Stimulated activated CD4-positive, alpha-beta T cell treated with anti-CD3 and anti-CD28 coated beads, Interleukin-1b, Interleukin-23, amount 100 ng/mL, for 4 hours (primary cell): ENCODE data around the gene SUGCT.

Source experiments
- DNase-seq, 2 donors: peaks; one replicate each; pipeline ENCODE4 v3.0.0-alpha.2; 2020; ENCODE audit warnings: low read depth in 2 of 2

SUGCT gene

GRCh38 chr7:40763319-40764287 is 628.8 kb downstream of the SUGCT start:
- no peak for DNase-seq

DNA sequence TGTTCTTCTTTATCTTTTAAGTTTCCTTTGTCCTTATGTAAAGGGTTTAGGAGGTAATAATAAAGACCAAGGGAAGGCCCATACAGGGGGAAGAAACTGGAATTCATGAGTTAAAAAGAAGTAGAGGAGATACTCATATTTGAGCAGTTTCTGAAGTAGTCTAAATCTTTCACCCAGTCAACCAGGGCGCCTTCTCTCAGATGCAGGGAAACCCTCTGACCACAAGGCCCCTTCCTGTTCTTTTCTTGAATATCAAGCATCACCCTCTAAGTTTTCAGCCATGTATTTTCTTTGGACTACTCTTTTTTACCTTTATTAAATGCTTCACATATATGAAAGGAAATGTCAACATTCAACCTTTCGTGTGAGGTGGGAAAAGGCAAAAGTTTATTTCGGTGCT is 630.8 kb downstream of the SUGCT start:
- no peak for DNase-seq

GRCh38 chr7:40772096-40772495 is 637.3 kb downstream of the SUGCT start:
- no peak for DNase-seq

DNA sequence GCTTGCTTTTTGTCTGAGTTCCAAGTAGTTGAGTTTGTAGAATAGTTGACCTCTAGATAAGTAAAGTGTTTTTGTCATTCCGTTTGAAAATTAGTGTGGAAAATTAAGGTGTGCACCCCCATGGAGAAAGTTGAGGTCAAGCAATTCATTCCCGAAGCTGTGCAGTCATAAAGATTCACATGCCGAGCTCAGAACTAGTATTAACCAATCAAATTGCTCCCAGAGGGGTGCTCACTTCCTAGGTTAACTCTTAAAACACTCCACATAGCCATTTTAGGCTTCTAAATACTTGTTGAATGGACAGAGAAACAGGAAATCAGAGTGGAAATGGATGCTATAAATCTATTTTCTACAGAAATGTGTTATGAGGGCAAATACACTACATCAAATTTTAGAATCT is 638.9 kb downstream of the SUGCT start:
- DNase-seq, result no peak

GRCh38 chr7:40775877-40776276 is 641.1 kb downstream of the SUGCT start:
- no peak for DNase-seq

DNA sequence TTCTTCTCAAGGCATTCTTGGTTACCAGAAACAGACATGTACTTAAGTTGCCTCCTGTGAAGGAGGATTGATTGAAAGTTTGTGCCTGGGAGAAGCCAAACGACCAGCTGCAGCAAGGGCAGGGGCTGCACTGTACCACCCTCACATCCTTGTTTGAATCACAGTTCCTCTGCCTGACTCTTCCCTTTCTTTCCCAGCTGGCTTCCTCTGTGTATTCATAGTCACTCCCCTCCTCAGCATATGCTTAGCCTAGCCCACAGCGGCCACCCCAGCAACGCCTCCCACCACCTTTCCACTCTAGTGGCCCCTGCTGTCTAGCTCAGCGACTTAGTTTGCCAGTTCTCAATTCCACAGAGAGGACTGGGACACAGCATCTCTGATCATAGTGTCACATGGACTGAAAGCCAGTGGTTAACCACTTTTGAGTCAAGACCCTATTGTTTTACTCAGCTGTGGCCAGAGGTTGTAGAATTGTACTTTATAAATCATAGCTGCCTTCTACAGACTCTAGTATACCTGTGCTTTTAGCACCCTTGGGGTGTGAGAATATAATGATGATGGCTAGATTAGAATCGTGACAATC is 643.0 kb downstream of the SUGCT start:
- DNase-seq, result no peak

DNA sequence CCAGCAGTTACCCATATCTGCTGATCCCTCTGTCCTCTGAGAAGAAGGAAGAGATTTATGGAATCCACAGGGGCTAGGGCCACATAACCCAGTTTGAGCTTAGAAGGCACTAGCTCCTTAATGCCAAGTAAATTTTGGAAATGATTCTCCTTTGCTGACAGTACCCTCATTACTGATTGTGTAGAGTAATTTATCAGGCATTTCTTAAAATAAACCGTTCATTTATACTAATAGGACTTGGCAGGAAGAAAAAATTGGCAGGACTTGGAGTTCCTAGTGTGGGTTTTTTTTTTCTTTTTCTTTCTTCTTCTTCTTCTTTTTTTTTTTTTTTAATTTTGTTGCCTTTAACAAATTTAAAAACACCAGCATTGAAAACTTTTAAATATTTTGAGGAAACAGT is 645.7 kb downstream of the SUGCT start:
- no peak for DNase-seq

DNA sequence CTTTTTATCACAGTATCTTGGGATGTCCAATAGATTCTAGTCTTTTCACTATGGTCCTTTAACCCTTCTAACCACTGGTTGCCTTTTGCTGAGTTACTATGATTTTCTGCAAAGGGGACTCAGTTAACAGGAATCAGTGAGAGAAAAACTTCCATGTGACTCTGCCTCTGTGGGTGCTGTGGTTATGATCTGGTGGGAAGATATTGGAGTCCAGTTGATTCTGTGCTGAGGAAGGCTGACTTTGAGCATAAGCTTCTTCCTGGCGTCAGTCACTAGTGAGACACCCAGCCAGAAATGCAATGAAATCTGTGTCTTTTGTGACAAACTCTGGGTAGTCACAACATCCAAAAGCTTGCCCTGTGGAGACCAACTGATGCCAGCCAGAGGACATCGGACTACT is 648.0 kb downstream of the SUGCT start:
- DNase-seq, result no peak

- no peak for DNase-seq
Observed at GRCh38 chr7:40784176-40784575, 649.4 kb downstream of the SUGCT start.

DNA sequence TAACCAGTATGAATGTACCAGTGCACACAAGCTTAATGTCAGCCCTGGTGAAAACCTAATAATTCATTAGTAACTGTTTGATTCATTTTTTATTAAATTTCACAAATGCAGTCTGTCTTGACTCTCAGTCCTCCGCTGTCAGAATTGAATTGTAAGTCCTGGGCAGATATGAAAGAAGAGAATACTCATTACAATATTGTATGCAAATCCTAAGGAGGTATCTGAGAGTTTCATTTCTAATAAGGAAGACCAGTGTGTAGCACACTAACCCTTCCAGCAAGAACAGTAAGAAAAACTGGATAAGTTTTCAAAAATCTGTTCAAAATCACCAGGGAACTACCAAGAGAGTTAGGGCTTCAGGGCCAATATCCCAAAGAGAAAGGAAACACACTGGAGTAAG is 652.1 kb downstream of the SUGCT start:
- no peak for DNase-seq

- DNase-seq, result no peak
Observed at GRCh38 chr7:40793132-40793531, 658.3 kb downstream of the SUGCT start.

DNA sequence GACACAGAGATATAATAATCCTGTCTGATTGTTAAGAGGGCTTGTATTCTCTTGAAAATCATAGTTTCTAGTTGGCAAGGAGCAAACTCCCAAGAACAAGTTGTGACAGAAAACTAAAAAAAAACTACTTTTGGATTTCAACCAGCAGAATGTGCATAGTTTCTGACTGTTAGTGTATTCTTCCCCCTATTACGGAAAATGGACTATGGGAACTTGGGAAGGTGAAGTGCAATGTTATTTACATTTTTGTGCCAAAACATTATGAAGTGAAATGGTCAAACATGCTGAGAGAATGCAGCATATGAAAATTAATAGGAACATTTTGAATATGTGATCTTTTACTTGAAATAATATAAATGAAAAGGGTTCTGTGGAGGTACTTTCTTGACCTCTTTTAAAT is 660.8 kb downstream of the SUGCT start:
- no peak for DNase-seq

DNA sequence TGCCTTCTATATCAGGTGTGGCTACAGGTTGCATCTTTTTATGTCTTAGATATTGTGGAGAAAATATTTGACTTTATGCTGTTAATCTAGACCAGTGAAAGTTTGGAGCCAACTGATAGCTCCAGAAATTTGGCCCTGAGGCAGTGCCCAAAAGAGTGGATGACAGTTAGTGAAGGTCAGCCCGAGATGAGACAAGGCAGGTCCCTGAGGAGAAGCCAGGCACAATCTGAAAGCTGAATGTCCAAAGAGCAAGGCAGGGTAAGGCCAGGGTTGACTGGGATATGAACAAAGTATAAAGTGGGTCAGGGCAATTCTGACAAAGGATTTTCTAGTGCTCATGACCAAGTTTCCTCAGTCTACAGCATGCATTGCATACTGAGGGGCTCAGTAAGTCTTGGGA is 661.9 kb downstream of the SUGCT start:
- DNase-seq, result no peak

DNA sequence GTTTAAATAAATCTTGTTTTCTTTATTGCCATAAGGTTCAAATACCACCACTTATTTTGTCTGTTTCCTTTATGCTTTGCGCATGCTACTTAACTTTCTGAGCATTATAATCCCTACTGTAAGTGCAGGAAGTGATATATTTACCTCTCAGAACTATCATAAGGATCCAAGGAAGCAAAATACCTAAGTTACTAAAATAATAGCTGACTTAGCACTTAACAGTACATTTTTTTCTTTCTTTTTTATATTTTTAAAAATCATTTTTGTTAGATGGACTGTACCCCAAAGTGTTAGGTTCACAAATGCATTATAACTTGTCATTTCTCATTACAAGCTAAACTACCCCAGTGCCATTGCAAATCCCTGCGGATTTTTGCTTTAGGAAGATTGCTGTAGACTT is 663.8 kb downstream of the SUGCT start:
- no peak for DNase-seq

DNA sequence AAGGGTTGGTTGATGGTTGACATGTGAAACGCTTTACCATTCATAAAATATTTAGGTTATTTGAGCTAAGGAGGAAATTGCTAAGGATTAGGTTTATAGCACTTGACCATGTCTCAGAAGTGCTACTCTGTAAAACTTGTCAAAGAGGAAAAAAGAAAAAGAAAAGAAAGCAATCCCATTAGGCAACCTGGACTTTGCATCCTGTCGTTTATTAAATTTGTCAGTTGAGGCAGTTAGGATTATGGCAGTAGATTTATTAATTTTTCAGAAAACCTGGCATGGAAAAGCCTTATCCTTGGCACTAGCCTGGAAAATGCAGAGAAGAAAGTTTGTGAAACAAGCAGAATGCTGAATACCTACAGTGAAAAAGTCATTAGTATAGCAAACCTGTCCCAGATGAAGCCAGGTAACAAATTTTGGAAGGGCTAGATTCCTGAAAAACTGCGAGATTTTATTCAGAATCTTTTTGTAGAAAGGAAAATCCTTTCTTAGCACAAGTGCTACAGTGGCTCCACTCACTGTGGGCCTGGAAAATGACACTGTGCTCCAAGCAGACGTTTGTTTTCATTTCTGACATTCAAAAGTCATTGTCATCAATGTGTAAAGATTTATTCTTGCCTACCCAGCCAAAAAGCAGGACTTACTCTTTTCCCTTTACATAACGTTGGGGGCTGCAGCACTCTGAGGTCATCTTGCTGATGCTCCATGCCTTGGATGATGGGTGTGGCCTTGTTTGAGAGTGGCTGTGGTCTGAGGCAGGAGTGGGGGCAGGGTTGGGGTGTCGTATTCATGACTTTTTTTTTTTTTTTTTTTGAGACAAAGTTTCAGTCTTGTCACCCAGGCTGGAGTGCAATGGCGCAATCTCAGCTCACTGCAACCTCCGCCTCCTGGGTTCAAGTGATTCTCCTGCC is 664.9 kb downstream of the SUGCT start:
- no peak for DNase-seq

GRCh38 chr7:40800771-40801170 is 666.0 kb downstream of the SUGCT start:
- no peak for DNase-seq

GRCh38 chr7:40802497-40802896 is 667.7 kb downstream of the SUGCT start:
- no peak for DNase-seq

DNA sequence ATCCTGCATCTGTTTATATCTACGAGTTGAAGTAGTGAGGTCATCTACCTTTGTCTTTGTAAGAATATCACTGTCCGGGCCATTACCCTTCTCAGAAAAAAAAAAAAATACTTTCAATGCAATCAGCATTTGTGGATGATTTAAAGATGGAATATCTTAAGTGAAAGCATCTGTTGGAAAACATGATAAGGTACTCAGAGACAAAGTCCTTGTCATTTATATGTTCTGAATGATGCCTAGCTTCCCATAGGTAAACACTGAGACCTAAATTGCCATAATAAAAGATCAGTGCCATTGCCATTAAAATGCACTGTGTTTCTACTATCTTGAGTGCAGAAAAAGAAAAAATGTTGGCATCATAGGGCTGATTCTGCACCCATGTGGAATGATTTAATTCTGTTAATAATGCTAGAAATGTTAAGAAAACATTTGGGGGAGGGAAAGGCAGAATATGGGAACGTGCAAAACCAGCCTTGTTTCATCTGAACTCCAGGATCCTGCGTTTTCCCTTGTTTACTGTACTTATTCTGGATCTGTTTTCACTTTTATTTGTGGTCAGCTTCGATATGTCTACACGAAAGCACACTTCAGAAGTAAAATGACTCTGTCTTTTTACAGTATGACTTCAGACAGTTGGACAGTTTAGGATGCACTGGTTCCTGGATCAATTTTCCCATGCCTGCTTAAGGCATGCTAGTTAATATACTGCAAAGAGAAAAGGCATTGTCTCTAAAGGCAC is 669.8 kb downstream of the SUGCT start:
- DNase-seq, result no peak

DNA sequence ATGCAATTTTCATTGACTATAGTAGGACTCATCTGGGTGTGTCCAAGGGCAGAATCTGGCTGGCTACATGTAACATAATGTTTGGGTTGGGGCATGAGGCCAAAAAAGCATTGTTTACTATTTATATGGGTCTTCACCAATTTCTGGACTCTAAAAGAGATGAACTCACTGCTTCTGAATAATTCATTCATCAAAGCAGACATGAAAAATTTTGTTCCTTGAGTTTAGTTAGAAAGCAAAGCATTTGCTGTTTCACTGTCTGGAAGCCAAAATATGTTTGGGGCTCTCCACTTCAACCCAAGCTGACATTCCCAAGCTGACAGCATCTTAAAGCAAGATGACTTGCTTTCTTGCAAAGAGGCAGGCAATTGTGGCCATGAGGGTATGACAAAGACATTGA is 670.6 kb downstream of the SUGCT start:
- no peak for DNase-seq

- DNase-seq, result no peak
Observed at GRCh38 chr7:40808378-40808942, 673.7 kb downstream of the SUGCT start.

- DNase-seq, result no peak
Observed at GRCh38 chr7:40810274-40810673, 675.5 kb downstream of the SUGCT start.
